Trophoblast cell (in vitro differentiated cells and primary cell): Measurements from ENCODE around the gene PRSS37. TPM values are rescaled to one million over a fixed set of nuclear protein-coding genes. Genes with fewer than 3 reads are reported as not detected.

Experiments used
- DNase-seq, 2 donors: peaks; one replicate each; pipeline ENCODE4 v3.0.0-alpha.2; 2016
- H2AFZ ChIP-seq: 2 replicates; pipeline ENCODE4 v1.6.1; 2013; ENCODE audit warnings: low read length, moderate library complexity, mild to moderate bottlenecking; ENCODE audit not compliant: insufficient read depth, poor library complexity
- H2AK5ac ChIP-seq: 2 replicates; pipeline ENCODE4 v1.6.1; 2013; ENCODE audit warnings: mild to moderate bottlenecking, low read length
- H2BK120ac ChIP-seq: 2 replicates; pipeline ENCODE4 v1.6.1; 2013; ENCODE audit warnings: low read length, mild to moderate bottlenecking, moderate library complexity; ENCODE audit not compliant: insufficient read depth, poor library complexity
- H2BK12ac ChIP-seq: 2 replicates; pipeline ENCODE4 v1.6.1; 2013; ENCODE audit warnings: mild to moderate bottlenecking, low read length, moderate library complexity
- H2BK5ac ChIP-seq: 2 replicates; pipeline ENCODE4 v1.6.1; 2013; ENCODE audit warnings: low read length, low read depth, moderate library complexity, mild to moderate bottlenecking; ENCODE audit not compliant: poor library complexity
- H3K14ac ChIP-seq: 2 replicates; pipeline ENCODE4 v1.6.1; 2013; ENCODE audit warnings: mild to moderate bottlenecking, low read length
- H3K18ac ChIP-seq: 2 replicates; pipeline ENCODE4 v1.6.1; 2013; ENCODE audit warnings: mild to moderate bottlenecking, low read length
- H3K23ac ChIP-seq: 2 replicates; pipeline ENCODE4 v1.6.1; 2013; ENCODE audit warnings: low read length
- H3K27ac ChIP-seq: 2 replicates; pipeline ENCODE4 v1.5.1; 2013; ENCODE audit warnings: low read depth, mild to moderate bottlenecking, inconsistent platforms, low read length, moderate library complexity
- H3K27me3 ChIP-seq: 2 replicates; pipeline ENCODE4 v1.6.1; 2013; ENCODE audit warnings: inconsistent platforms, mild to moderate bottlenecking, low read length, moderate library complexity; ENCODE audit not compliant: insufficient read depth
- H3K36me3 ChIP-seq, 2 experiments: 1 replicate in 1 of 2; 2 replicates in 1 of 2; pipeline ENCODE4 v1.6.1; 2013; ENCODE audit warnings: low read length in 2 of 2, mild to moderate bottlenecking in 2 of 2, moderate library complexity in 1 of 2; ENCODE audit not compliant: insufficient read depth in 2 of 2, control insufficient read depth in 1 of 2
- H3K4ac ChIP-seq: 2 replicates; pipeline ENCODE4 v1.6.1; 2013; ENCODE audit warnings: low read depth, mild to moderate bottlenecking, low read length, moderate library complexity
- H3K4me1 ChIP-seq, 2 experiments: 1 replicate in 1 of 2; 2 replicates in 1 of 2; pipeline ENCODE4 v1.6.1; 2013; ENCODE audit warnings: low read length in 2 of 2, mild to moderate bottlenecking in 2 of 2, moderate library complexity in 1 of 2; ENCODE audit not compliant: insufficient read depth in 2 of 2, control insufficient read depth in 1 of 2
- H3K4me2 ChIP-seq: 2 replicates; pipeline ENCODE4 v1.6.1; 2013; ENCODE audit warnings: inconsistent platforms, mild to moderate bottlenecking, low read length, moderate library complexity
- H3K4me3 ChIP-seq: 2 replicates; pipeline ENCODE4 v1.5.1; 2013; ENCODE audit warnings: mild to moderate bottlenecking, low read depth, low read length, inconsistent platforms
- H3K79me1 ChIP-seq: one replicate; pipeline ENCODE4 v1.6.1; 2013; ENCODE audit warnings: low read length
- H3K79me2 ChIP-seq: 2 replicates; pipeline ENCODE4 v1.6.1; 2013; ENCODE audit warnings: low read length, mild to moderate bottlenecking; ENCODE audit not compliant: control insufficient read depth, insufficient read depth, poor library complexity
- H3K9ac ChIP-seq: 2 replicates; pipeline ENCODE4 v1.6.1; 2013; ENCODE audit warnings: mild to moderate bottlenecking, low read length
- H3K9me3 ChIP-seq: 2 replicates; pipeline ENCODE4 v1.6.1; 2013; ENCODE audit warnings: low read depth, mild to moderate bottlenecking, control low read depth, inconsistent platforms, low read length; ENCODE audit not compliant: insufficient read depth
- H4K12ac ChIP-seq: 2 replicates; pipeline ENCODE4 v1.6.1; 2013; ENCODE audit warnings: low read depth, mild to moderate bottlenecking, low read length, moderate library complexity
- H4K8ac ChIP-seq: 2 replicates; pipeline ENCODE4 v1.6.1; 2013; ENCODE audit warnings: low read depth, mild to moderate bottlenecking, low read length, moderate library complexity
- H4K91ac ChIP-seq: one replicate; pipeline ENCODE4 v1.6.1; 2013; ENCODE audit warnings: low read depth, mild to moderate bottlenecking, low read length, moderate library complexity
- WGBS: extraction: QIAGEN DNeasy Blood & Tissue Kit; methylation state at CpG from one replicate; pipeline ENCODE4 v1.1.7; 2013; ENCODE audit warnings: missing lambda C conversion rate; ENCODE audit not compliant: insufficient read length, insufficient coverage; ENCODE audit errors: extremely low coverage; 5-methylcytosine and 5-hydroxymethylcytosine counted together
- polyA plus RNA-seq: library from polyadenylated mRNA; stranded (reverse); fragments of 200-250 nt; gene quantifications from 2 replicates; pipeline ENCODE4 v1.2.3, GENCODE V29; 2013

PRSS37 gene
- not detected in 2 replicates for polyA plus RNA-seq

- H3K9ac ChIP-seq, result no peak within 1 kb of the TSS
- H3K79me2 ChIP-seq, result no peaks in the 10 kb centered on the region
- H4K12ac ChIP-seq, result no peak within 1 kb of the TSS
- no peak within 1 kb of the TSS for H3K4ac ChIP-seq
- H3K18ac ChIP-seq, result no peak within 1 kb of the TSS
- H3K27me3 ChIP-seq, result no peaks in the 10 kb centered on the region
- H3K36me3 ChIP-seq, result no peaks in the 10 kb centered on the region
- H3K23ac ChIP-seq, result peak within 1 kb of the TSS; percentile 47
- H3K9me3 ChIP-seq, result no peaks in the 10 kb centered on the region
- DNase-seq, result no peak
- H2AK5ac ChIP-seq, result no peak within 1 kb of the TSS
- no peaks in the 10 kb centered on the region for H3K79me1 ChIP-seq
- H3K14ac ChIP-seq, result no peak within 1 kb of the TSS
- H2AFZ ChIP-seq, result no peak within 1 kb of the TSS
- H3K4me1 ChIP-seq, result no peaks in the 10 kb centered on the region
- H2BK5ac ChIP-seq, result no peak within 1 kb of the TSS
- no peak within 1 kb of the TSS for H2BK12ac ChIP-seq
- no peak within 1 kb of the TSS for H3K4me2 ChIP-seq
- H2BK120ac ChIP-seq, result no peak within 1 kb of the TSS
- H3K27ac ChIP-seq, result no peak within 1 kb of the TSS
- H3K4me3 ChIP-seq, result no peak within 1 kb of the TSS
- no peak within 1 kb of the TSS for H4K91ac ChIP-seq
- no peak within 1 kb of the TSS for H4K8ac ChIP-seq
These were observed at the start of gene PRSS37 for GRCh38 chr7:141841385-141841784. TSS of gene PRSS37 (minus strand) at chr7:141841485. CDS start at chr7:141841049, 436 bp downstream.

GRCh38 chr7:141889321-141889720 is 48.0 kb upstream of the PRSS37 start:
- WGBS, result no CpG with 5 or more reads among the region's 1 CpG
- no peaks in the 10 kb centered on the region for H3K36me3 ChIP-seq
- no peak overlapping the region for H3K18ac ChIP-seq
- no peaks in the 10 kb centered on the region for H3K27me3 ChIP-seq
- H3K14ac ChIP-seq, result no peak overlapping the region
- no peaks in the 10 kb centered on the region for H3K79me2 ChIP-seq
- H3K79me1 ChIP-seq, result no peaks in the 10 kb centered on the region
- H2AFZ ChIP-seq, result no peak overlapping the region
- no peak overlapping the region for H4K8ac ChIP-seq
- no peak overlapping the region for H3K4ac ChIP-seq
- DNase-seq, result peak in 1 of 2 donors; percentile 61
- H2BK120ac ChIP-seq, result no peak overlapping the region
- no peak overlapping the region for H3K23ac ChIP-seq
- no peak overlapping the region for H3K4me3 ChIP-seq
- no peaks in the 10 kb centered on the region for H3K9me3 ChIP-seq
- no peak overlapping the region for H4K12ac ChIP-seq
- H4K91ac ChIP-seq, result no peak overlapping the region
- H2AK5ac ChIP-seq, result no peak overlapping the region
- no peak overlapping the region for H2BK12ac ChIP-seq
- H3K4me2 ChIP-seq, result no peak overlapping the region
- H3K27ac ChIP-seq, result no peak overlapping the region
- no peak overlapping the region for H2BK5ac ChIP-seq
- no peak overlapping the region for H3K9ac ChIP-seq
- no peaks in the 10 kb centered on the region for H3K4me1 ChIP-seq

- Histone ChIP-seq H3K4me2 (no peak overlapping the region), H2BK12ac (no peak overlapping the region), H3K9ac (no peak overlapping the region), H3K4me1 (no peaks in the 10 kb centered on the region), H3K23ac (no peak overlapping the region), H3K27ac (no peak overlapping the region), H3K14ac (no peak overlapping the region), H2AK5ac (no peak overlapping the region), H3K18ac (no peak overlapping the region), H3K79me2 (no peaks in the 10 kb centered on the region), H3K27me3 (no peaks in the 10 kb centered on the region), H3K36me3 (no peaks in the 10 kb centered on the region), H3K4me3 (no peak overlapping the region), H3K9me3 (no peaks in the 10 kb centered on the region), H4K8ac (no peak overlapping the region), H2BK120ac (no peak overlapping the region), H4K12ac (no peak overlapping the region), H2BK5ac (no peak overlapping the region), H4K91ac (no peak overlapping the region), H3K79me1 (no peaks in the 10 kb centered on the region), H2AFZ (no peak overlapping the region), H3K4ac (no peak overlapping the region)
- peak in 1 of 2 donors; percentile 11 for DNase-seq
- no CpG with 5 or more reads among the region's 5 CpGs for WGBS
These were observed 43.4 kb upstream of the PRSS37 start for GRCh38 chr7:141884539-141885225.

GRCh38 chr7:141880960-141881359 is 39.7 kb upstream of the PRSS37 start:
- Histone ChIP-seq H3K79me2 (no peaks in the 10 kb centered on the region), H2BK12ac (no peak overlapping the region), H3K4me1 (no peaks in the 10 kb centered on the region), H2AK5ac (no peak overlapping the region), H2BK120ac (no peak overlapping the region), H2AFZ (no peak overlapping the region), H3K27ac (no peak overlapping the region), H3K4ac (no peak overlapping the region), H3K23ac (no peak overlapping the region), H4K91ac (no peak overlapping the region), H2BK5ac (no peak overlapping the region), H3K79me1 (no peaks in the 10 kb centered on the region), H3K4me2 (no peak overlapping the region), H3K27me3 (no peaks in the 10 kb centered on the region), H3K18ac (no peak overlapping the region), H3K14ac (no peak overlapping the region), H3K9ac (no peak overlapping the region), H4K12ac (no peak overlapping the region), H3K4me3 (no peak overlapping the region), H3K36me3 (no peaks in the 10 kb centered on the region), H3K9me3 (peaks cover 5% of the 10 kb centered on the region), H4K8ac (no peak overlapping the region)
- no peak for DNase-seq
- whole genome bisulfite sequencing, result no CpG with 5 or more reads among the region's 5 CpGs
